HG03103 (cell line): ENCODE measurements around the gene AP5S1.
"Not testable (repeated sequence)": the region's sequence is repeated elsewhere in the genome, so short reads cannot be mapped to it uniquely, and the experiment has no call there.

Experiments used
- ATAC-seq: cut with Tn5 transposase; IDR thresholded peaks from one replicate; pipeline ENCODE4 v1.9.1; 2021; ENCODE audit warnings: low read depth; ENCODE audit not compliant: unreplicated experiment

AP5S1 gene

DNA sequence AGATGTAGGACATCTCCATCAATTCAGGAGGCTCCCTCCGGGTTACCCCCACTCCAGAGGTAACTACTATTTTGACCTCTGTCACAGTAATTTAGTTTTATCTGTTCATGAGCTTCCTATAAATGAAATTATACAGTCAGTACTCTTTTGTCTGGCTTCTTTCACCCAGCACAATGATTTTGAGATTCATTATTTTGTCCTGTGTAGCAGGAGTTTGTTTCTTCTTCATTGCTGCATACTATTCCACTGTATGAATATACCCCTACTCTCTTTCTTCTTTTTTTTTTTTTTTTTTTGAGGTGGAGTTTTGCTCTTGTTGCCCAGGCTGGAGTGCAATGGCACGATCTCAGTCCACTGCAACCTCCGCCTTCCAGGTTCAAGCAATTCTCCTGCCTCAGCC, 11.8 kb upstream of the AP5S1 start:
- ATAC-seq: no peak

DNA sequence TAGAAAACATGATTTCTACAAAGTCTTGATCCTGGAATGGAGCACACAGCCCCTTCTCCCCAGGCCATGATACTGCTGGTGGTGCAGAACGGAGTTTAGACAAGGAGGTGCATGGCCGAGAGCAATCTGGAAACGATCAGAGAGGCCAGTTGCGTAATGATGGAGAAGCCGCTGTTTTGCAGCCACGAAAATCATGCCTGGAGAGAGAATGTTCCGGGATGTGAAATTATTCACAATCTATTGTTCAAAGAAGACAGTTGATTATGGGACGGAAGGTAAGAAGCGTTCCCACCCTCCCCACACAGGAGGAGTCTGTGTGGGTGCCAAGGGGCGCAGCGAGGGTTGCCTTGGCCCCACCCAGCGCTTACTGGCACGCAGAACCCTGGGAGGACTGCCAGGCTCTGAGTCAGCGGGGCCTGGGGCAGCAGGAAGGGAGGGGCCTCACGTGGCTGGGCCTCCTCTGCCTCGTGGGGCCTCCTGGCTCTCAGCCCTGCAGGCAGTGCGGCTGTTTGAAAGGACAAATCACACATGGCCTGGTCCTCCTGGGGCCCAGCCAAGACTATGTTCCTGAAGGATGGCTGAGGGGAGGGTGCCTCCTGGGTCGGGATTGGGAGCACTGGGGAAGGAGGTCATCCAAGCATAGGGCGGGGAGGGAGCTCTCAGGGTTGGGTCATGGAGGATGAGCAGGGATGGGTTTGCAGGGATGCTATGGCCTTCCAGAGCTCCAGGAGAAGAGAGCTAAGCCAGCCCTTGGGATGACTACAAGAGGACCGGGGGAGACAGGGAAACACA, 8.7 kb upstream of the AP5S1 start:
- no peak for ATAC-seq

GRCh38 chr20:3812259-3812681, 8.1 kb upstream of the AP5S1 start:
- no peak for ATAC-seq

DNA sequence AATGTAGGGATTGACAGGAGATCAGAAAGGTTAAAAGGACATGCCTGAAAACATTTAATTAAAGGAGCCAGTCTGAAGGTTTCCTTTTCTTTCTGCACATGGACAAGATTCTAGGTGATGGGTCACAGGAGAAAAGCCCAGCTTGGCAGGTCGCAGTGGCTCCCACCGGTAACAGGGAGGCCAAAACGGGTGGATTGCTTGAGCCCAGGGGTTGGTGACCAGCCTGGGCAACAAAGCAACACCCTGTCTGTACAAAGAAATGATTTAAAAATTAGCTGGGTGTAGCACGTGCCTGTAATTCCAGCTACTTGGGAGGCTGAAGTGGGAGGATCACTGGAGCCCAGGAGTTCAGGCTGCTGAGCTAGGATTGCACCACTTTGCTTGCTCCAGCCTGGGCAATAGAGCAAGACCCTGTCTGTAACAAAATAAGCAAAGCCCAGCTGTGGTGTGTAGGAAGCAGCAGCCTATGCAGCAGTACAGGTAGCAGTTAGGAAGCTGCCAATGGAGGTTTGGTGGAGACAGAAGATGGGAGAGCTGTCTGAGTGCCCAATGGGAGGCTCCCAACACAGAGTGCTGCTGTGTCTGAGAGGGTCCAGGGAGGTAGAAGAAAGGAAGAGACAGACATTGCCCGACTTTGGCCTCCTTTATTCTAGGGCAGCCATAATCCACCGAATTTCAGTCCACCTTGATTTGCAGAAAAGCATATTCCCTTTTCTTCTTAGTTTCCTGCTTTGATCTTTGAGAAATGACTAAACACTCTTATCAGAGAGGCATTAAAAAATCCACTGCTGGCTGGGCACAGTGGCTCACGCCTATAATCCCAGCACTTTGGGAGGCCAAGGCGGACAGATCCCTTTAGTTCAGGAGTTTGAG, 7.1 kb upstream of the AP5S1 start:
- no peak for ATAC-seq

GRCh38 chr20:3813848-3814581, 6.3 kb upstream of the AP5S1 start:
- ATAC-seq: no peak

- ATAC-seq: no peak
Measured at GRCh38 chr20:3814928-3815495, 5.3 kb upstream of the AP5S1 start.

GRCh38 chr20:3815703-3816315, 4.5 kb upstream of the AP5S1 start:
- ATAC-seq: no peak

DNA sequence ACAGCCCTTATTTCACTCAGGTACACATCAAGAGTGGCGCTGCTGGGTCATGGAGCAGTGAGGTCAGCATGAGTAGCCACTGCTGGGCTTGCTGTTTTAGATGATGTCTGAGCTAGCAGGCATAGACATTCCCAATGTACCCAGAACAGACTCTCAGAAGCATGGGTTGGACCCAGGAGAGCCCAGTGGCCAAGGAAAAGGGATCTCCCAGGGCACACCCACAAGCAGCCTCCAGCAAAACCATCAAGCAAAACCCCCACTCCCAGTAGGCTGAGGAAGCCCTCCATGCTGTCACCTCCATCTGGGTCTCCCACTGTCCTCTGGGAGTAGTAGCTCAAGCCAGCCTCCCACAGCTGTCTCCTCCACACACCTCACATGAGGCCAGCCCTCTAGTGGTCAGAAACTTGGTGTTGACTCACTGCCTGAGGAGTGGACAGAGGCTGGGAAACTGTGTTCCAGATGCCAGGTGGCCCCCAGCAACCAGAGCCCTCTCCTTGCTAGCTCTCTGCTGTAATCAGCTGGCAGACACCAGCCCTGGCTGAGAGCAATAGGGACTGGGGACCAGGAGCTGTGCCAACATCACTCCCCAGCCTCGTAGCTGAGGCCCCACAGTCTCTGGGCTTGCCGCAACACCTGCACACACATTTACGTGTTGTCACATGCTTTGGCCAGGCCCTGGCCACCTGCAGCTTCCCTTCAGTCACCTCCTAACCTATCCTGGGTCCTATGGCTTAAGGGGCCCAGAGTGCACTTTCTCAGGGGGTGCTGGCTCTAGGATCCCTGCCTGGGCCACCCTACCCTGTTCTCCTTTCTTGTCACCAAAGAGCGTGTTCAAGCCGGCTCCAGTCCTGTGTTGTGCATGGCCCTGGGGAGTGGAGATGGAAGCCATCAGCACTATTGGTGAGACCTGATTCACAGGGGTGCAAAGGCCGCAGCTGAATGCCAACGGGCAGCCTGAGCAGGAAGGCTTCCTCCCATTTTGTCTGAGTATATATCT, 1.9 kb upstream of the AP5S1 start:
- no peak for ATAC-seq

- ATAC-seq: no peak
Measured at GRCh38 chr20:3819411-3820047, 818 bp upstream of the AP5S1 start.

DNA sequence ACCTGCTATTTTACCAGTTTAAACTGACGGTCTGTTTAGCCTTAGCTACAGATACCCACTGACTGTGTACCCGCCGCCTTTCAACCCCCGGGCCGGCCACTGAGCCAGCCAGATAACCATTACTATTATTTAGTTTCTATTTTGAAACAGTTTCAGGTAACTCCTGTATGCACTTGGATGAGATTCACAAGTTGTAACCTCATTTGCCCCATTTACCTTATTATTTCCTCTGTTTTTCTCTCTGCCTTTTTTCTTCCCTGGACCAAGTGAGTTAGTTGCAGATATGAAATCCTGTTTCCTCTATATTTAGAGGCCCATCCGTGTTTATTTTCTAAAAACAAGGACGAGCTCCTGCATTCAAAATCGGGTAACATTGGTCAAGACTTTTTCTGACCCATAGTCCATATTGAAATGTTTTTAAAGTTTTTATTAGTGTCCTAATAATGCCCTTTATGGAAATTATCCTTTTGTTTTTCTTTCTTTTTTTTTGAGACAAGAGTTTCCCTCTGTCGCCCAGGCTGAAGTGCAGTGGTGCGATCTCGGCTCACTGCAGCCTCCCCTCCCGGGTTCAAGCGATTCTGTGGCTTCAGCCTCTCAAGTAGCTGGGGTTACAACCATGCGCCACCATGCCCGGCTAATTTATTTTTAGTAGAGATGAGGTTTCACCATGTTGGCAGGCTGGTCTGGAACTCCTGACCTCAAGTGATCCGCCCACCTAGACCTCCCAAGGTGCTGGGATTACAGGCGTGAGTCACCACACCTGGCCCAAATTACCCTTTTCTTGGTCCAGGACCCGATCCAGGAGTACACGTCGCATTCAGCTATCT, 767 bp downstream of the AP5S1 start:
- ATAC-seq: no peak

DNA sequence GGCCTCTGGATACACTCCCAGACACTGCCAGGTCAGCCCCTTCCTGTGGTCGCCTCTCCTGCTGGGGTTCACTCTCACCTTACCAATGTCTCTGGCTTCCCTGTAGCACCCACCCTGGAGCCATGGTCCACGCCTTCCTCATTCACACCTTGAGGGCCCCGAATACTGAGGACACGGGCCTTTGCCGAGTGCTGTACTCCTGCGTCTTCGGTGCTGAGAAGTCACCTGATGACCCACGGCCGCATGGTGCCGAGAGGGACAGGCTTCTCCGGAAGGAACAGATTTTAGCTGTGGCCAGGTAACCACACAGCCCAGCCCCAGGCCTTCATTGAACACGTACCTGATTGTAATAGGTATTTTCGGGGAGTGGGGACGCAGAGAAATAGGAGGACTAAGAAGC, 1.6 kb downstream of the AP5S1 start:
- no peak for ATAC-seq

DNA sequence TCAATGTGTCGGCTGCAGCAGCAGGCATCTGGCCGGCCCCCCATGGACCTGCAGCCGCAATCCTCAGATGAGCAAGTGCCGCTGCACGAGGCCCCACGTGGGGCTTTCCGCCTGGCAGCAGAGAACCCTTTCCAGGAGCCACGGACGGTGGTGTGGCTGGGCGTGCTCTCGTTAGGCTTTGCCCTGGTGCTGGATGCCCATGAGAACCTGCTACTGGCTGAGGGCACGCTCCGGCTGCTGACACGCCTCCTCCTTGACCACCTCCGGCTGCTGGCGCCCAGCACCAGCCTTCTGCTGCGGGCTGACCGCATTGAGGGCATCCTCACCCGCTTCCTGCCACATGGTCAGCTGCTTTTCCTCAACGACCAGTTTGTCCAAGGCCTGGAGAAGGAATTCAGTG, 3.5 kb downstream of the AP5S1 start:
- no peak for ATAC-seq

DNA sequence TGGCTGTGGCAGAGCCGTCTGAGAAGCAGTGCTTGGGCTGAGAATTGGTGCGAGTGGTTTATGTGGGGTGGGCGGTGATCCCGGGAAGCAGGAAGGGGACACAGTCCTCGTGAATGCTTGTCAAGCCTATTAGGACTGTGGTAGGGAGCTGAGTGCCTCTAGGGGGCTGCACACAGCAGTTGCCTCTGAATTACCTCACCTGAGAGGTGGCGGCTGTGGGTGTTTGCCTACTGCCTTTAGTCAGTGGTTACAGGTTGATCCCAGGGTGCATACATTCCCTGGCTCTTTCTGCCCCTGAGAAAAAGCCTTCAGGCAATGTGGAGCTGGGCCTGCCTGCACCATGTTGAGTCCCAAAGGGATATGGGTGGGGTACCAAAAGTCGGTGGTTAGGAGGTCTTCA, 5.2 kb downstream of the AP5S1 start:
- no peak for ATAC-seq

- no peak for ATAC-seq
Measured at GRCh38 chr20:3826420-3826819, 6.1 kb downstream of the AP5S1 start.

DNA sequence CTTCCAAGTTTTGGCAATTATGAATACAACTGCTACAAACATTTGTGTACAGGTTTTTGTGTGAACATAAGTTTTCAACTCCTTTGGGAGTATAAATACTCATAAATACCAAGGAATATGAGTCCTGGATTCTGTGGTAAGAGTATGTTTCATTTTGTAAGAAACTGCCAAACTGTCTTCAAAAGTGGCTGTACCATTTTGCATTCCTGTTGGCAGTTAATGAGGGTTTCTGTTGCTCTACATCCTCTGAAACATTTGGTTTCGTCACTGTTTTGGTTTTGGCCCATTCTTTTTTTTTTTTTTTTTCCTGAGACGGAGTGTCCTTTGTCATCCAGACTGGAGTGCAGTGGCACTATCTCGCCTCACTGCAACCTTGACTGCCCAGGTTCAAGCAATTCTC, 8.5 kb downstream of the AP5S1 start:
- ATAC-seq: no peak

DNA sequence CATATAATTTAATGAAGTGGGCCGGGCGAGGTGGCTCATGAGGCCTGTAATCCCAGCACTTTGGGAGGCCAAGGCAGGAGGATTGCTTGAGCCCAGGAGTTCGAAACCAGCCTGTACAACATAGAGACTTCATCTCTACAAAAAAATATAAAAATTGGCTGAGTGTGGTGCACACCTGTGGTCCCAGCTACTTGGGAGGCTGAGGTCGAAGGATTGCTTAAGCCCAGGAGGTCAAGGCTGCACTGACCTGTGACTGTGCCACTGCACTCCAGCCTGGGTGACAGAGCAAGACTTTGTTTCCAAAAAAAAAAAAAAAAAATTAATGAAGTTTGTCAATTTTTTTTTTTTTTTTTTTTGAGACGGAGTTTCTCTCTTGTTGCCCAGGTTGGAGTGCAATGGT, 9.5 kb downstream of the AP5S1 start:
- ATAC-seq: not testable (repeated sequence)

GRCh38 chr20:3836132-3836531, 15.8 kb downstream of the AP5S1 start:
- no peak for ATAC-seq

- ATAC-seq: no peak
Measured at GRCh38 chr20:3839328-3839727, 19.0 kb downstream of the AP5S1 start.
